Measurements from ENCODE around the gene THAP4.

GRCh38 chr2:241598061-241598460, 38.9 kb downstream of the THAP4 start:
- TF ChIP-seq POLR2AphosphoS5 (IDR thresholded peaks at IDR 0.05; ENCODE audit: low read depth) (no peak), CTCF (IDR thresholded peaks at IDR 0.05; ENCODE audit: insufficient read depth, low read length) (no peak), REST (IDR thresholded peaks at IDR 0.05; ENCODE audit: insufficient replicate concordance, low read depth) (no peak), SPI1 (IDR thresholded peaks at IDR 0.05; ENCODE audit: borderline replicate concordance, low read depth) (no peak), GABPA (IDR thresholded peaks at IDR 0.05; ENCODE audit: low read depth) (no peak)
